Esophagus (tissue), 2 donors: ENCODE results near the gene EIF4E2. TPM values are rescaled to one million over a fixed set of nuclear protein-coding genes. Genes with fewer than 3 reads are reported as not detected.
A peak's percentile ranks its signal among the peaks of the same experiment; 100 is the strongest.

Source experiments
- H3K27ac ChIP-seq, 2 donors: one replicate each; pipeline ENCODE4 v1.5.1; 2013; ENCODE audit warnings: low read depth in 2 of 2, mild to moderate bottlenecking in 2 of 2, inconsistent platforms in 1 of 2, low read length in 1 of 2, moderate library complexity in 1 of 2
- H3K27me3 ChIP-seq, 2 donors: one replicate each; pipeline ENCODE4 v1.6.1; 2013; ENCODE audit warnings: low read length in 2 of 2, control low read depth in 1 of 2, mild to moderate bottlenecking in 1 of 2; ENCODE audit not compliant: insufficient read depth in 2 of 2, control insufficient read depth in 1 of 2
- H3K36me3 ChIP-seq, 2 donors: one replicate each; pipeline ENCODE4 v1.6.1; 2013; ENCODE audit warnings: low read length in 1 of 2; ENCODE audit not compliant: control insufficient read depth in 2 of 2, insufficient read depth in 2 of 2
- H3K4me1 ChIP-seq, 2 donors: one replicate each; pipeline ENCODE4 v1.6.1; 2013; ENCODE audit warnings: low read length in 1 of 2; ENCODE audit not compliant: control insufficient read depth in 2 of 2, insufficient read depth in 2 of 2
- H3K4me3 ChIP-seq, 2 donors: one replicate each; pipeline ENCODE4 v1.5.1; 2013; ENCODE audit warnings: low read length in 2 of 2, mild to moderate bottlenecking in 2 of 2, low read depth in 1 of 2, moderate library complexity in 1 of 2
- H3K9me3 ChIP-seq, 2 donors: one replicate each; pipeline ENCODE4 v1.6.1; 2013; ENCODE audit warnings: mild to moderate bottlenecking in 2 of 2, low read depth in 1 of 2, low read length in 1 of 2, moderate library complexity in 1 of 2; ENCODE audit not compliant: control insufficient read depth in 2 of 2, insufficient read depth in 1 of 2
- WGBS, 2 donors: extraction: QIAGEN DNeasy Blood & Tissue Kit; methylation state at CpG; one replicate each; pipeline ENCODE4 v1.1.7; 2013; 5-methylcytosine and 5-hydroxymethylcytosine counted together
- polyA plus RNA-seq, 2 donors: library from polyadenylated mRNA; stranded (reverse); fragments of 200-250 nt; gene quantifications; one replicate each; pipeline ENCODE4 v1.2.3, GENCODE V29; 2013
- donor health status: healthy with polysubstance abuse.
- donor health status: Bipolar disorder and iron deficiency.

The EIF4E2 gene
- polyA plus RNA-seq, 2 donors: 45.9 to 56.7 TPM

DNA sequence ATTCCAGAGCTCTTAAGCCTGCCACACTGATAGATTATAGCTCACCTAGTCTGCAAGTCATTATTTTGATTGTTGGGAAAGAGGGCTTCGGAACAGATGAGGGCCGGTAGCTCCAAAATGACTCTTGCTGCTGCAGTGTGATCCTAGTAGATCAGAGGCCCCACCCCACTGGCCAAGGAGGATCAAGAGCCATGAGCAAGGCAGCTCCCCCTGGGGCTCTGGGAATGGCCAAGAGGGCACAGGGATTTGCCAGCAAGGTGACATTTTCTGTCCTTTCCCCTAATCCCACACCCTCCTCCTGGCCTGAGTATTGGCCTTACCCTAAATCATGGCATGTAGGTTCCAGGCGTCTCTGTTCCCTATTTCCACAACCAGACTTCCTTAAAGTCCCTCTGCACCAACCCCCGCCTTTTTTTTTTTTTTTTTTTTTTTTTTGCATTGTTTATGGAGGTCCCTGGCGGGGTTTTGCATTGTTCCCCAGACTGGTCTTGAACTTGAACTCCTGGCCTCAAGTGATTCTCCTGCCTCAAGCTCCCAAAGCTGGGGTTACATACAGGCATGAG lies 36.5 kb downstream of the EIF4E2 start:
- H3K4me3 ChIP-seq: no peak overlapping the region
- no peaks in the 10 kb centered on the region for H3K27me3 ChIP-seq
- H3K36me3 ChIP-seq: peaks cover 2 to 5% of the 10 kb centered on the region in 2 donors
- no peak overlapping the region for H3K27ac ChIP-seq
- peaks cover 2 to 6% of the 10 kb centered on the region in 2 donors for H3K4me1 ChIP-seq
- H3K9me3 ChIP-seq: no peaks in the 10 kb centered on the region
- WGBS, 2 donors: 84 to 91% methylated on average over 5 of the region's 5 CpGs

DNA sequence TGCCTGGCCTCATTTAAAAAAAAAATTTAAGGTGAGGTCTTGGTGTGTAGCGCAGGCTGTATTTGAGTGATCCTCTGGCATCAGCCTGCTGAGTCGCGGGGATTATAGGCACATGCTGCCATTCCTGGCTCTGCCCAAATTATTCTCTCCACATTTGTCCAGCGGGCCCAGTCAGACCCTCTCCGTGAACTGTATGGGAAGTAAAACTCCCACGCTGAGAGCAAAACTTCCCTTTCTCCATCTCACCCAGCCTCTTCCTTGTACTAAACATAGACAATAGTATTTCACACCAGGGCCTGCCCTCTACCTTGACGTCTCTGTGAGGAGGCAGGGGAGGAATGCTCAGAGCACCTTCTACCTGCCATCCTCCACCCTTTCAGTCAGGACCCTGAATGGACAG lies 37.0 kb downstream of the EIF4E2 start:
- Histone ChIP-seq H3K27me3 (no peaks in the 10 kb centered on the region), H3K4me1 (peaks cover 2 to 7% of the 10 kb centered on the region in 2 donors), H3K4me3 (no peak overlapping the region), H3K36me3 (peaks cover 2 to 5% of the 10 kb centered on the region in 2 donors), H3K9me3 (no peaks in the 10 kb centered on the region), H3K27ac (no peak overlapping the region)
- 72 to 75% methylated on average over 7 of the region's 7 CpGs for WGBS, 2 donors

DNA sequence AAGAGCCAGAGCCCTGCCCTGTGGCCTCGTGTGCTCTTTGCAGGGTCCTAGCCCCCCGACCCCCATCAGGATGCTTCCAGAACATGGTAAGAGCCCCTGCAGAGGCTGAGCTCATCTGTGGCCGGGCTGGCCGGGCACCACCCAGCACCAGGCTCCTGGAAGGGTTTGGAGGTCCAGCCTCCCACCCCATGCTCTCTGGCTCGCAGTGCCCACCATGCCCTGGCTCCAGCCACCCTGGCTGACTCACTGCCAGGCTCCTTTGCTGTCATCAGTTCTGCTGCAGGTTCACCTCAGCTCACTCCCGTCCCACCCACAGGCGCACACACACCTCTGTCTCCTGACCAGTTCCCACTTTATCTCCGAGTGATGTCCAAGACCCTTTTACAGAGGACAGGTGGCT lies 37.5 kb downstream of the EIF4E2 start:
- 85 to 89% methylated on average over 8 of the region's 8 CpGs for WGBS, 2 donors
- Histone ChIP-seq H3K27me3 (no peaks in the 10 kb centered on the region), H3K4me3 (no peak overlapping the region), H3K9me3 (no peaks in the 10 kb centered on the region), H3K4me1 (peaks cover 2 to 11% of the 10 kb centered on the region in 2 donors), H3K36me3 (peaks cover 2 to 5% of the 10 kb centered on the region in 2 donors), H3K27ac (no peak overlapping the region)

DNA sequence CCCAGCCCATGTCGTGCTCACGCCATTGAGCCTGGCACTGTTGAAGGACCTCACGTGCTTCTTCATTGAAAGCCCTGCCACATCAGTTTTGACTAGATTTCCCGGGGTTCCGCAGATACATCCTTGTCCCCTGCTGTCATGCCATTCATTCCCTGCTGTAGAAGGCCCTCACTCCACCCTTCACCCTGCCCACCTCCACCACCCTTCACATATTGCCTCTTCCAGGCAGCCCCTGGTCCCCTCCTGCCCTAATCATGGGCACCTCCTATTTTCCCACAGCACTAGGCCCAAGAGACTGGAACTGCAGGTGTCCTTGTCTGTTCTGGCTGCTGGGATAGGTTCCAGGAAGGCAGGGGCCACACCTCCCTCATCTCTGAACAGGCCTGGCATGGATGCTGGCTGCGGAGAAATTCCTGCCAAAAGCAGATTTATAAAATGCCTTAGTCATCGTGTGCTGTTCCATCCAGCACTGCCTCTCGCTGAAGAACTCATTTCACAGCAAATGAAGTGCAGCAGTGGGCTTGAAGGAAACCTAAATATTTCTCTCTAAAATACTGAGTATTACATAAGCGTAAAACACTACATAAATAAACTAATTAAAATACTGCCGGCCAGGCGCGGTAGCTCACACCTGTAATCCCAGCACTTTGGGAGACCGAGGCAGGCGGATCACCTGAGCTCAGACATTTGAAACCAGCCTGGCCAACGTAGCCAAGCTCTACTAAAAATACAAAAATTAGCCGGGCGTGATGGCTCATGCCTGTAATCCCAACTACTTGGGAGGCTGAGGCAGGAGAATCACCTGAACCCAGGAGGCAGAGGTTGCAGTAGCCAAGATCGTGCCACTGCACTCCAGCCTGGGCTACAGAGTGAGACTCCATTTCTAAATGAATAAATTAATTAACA lies 38.4 kb downstream of the EIF4E2 start:
- no peaks in the 10 kb centered on the region for H3K9me3 ChIP-seq
- H3K36me3 ChIP-seq: peaks cover 2 to 5% of the 10 kb centered on the region in 2 donors
- H3K27me3 ChIP-seq: no peaks in the 10 kb centered on the region
- no peak overlapping the region for H3K4me3 ChIP-seq
- H3K4me1 ChIP-seq: peaks cover 4 to 16% of the 10 kb centered on the region in 2 donors
- WGBS, 2 donors: 48 to 53% methylated on average over 18 of the region's 18 CpGs
- peak overlapping the region; percentile 61 to 71 for H3K27ac ChIP-seq

DNA sequence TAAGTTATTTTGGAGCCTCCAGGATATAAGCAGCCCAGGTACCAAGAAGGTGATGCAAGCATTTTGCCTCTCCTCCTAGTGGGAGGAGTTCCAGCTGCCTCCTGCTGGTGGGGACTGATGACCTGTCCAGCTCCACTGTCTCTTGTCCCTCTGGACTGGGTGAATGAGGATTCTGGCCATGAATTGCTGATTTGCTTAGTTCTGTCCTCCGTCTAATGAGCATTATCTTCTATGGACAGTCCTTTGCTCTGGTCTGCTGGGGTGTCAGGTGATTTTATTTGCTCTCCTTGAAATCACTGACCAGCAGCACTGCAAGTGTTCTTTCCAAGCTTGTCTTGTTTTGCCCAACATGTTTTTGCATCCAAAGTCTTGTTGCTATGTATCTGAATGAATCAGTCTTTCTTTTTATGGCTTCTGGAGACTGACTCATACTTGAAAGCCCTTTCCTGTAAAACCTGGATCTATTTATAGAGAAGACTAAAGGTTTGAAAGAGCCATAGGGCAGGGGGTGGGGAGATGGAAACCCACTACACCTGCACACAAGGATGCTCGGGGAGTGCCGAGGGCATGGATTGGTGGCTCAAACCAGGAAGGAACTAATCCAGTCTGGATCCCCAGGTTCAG lies 42.4 kb downstream of the EIF4E2 start:
- H3K27ac ChIP-seq: peak overlapping the region; percentile 50 to 64
- H3K9me3 ChIP-seq: no peaks in the 10 kb centered on the region
- 46 to 56% methylated on average over 3 of the region's 3 CpGs for WGBS, 2 donors
- no peaks in the 10 kb centered on the region for H3K36me3 ChIP-seq
- peaks cover 4 to 16% of the 10 kb centered on the region in 2 donors for H3K4me1 ChIP-seq
- no peak overlapping the region for H3K4me3 ChIP-seq
- no peaks in the 10 kb centered on the region for H3K27me3 ChIP-seq

DNA sequence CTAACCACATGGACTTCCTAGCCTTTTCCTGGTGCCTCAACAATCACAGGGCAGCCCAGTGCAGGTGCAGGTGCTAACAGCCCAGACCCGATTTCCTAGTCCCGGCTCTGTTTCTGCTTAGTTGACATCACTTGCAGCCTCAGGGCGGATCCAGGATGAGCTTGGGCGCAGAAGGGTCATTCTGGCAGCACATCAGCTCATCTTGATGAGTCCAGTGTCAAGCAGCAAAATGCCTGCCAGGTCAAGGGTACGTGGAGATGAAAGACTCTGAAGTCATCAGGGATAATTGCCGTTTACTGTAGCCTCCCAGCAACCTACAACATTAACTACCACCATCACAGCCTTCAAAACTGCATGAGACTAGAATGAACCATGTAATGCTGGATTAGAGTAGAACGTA lies 43.5 kb downstream of the EIF4E2 start:
- H3K36me3 ChIP-seq: no peaks in the 10 kb centered on the region
- no peaks in the 10 kb centered on the region for H3K27me3 ChIP-seq
- no peak overlapping the region for H3K27ac ChIP-seq
- H3K4me1 ChIP-seq: peaks cover 2 to 10% of the 10 kb centered on the region in 2 donors
- WGBS, 2 donors: 67 to 79% methylated on average over 7 of the region's 7 CpGs
- no peak overlapping the region for H3K4me3 ChIP-seq
- no peaks in the 10 kb centered on the region for H3K9me3 ChIP-seq

DNA sequence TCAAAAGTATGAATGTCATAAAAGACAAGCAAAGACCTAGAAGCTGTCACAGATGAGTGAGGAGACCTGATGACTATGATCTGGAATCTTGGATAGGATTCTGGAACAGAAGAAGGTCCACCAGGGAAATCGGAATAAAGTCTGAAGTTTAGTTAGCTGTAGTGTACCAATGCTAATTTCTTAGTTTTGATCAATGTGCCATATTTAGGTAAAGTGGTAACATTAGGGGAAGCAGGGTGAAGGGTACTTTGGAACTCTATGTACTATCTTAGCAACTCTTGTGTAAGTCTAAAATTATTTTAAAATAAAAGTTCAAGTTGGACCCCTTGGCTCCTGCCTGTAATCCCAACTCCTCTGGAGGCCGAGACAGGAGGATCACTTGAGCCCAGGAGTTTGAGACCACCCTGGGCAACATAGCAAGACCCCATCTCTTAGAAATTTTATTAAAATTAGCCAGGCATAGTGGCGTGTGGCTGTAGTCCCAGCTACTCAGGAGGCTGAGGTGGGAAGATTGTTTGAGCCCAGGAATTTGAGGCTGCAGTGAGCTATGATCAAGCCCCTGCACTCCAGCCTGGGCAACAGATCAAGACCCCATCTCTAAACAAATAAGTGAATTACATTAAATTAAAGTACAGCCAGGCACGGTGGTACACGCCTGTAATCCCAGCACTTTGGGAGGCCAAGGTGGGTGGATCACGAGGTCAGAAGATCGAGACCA lies 47.0 kb downstream of the EIF4E2 start:
- 80 to 93% methylated on average over 7 of the region's 7 CpGs for WGBS, 2 donors

DNA sequence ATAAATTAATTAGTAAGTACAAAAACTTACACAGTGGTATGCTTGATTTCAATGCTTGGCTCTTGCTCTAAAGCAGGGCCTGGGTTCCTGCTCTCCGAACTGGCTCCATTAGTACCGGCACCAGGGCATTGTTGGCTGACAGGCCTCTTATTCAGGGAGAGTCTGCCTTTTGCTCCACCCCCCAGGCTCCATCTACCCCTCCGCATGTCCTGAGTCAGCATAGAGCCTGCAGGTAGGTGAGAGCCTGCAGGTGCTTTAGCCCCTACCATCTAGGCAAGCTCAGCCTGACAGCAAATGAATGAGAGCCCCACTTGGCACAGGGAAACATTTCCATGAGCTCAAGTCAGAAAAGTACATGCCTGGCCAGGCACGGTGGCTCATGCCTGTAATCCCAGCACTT lies 47.8 kb downstream of the EIF4E2 start:
- 62 to 73% methylated on average over 4 of the region's 4 CpGs for WGBS, 2 donors
- H3K9me3 ChIP-seq: no peaks in the 10 kb centered on the region
- no peaks in the 10 kb centered on the region for H3K36me3 ChIP-seq
- no peak overlapping the region for H3K27ac ChIP-seq
- no peaks in the 10 kb centered on the region for H3K27me3 ChIP-seq
- peaks cover 0 to 3% of the 10 kb centered on the region in 2 donors for H3K4me1 ChIP-seq
- no peak overlapping the region for H3K4me3 ChIP-seq

More for the DNA sequence above, 47.0 kb downstream of the EIF4E2 start:
- Histone ChIP-seq H3K36me3 (no peaks in the 10 kb centered on the region), H3K9me3 (no peaks in the 10 kb centered on the region), H3K4me1 (peaks cover 2 to 9% of the 10 kb centered on the region in 2 donors), H3K27ac (no peak overlapping the region), H3K4me3 (no peak overlapping the region), H3K27me3 (no peaks in the 10 kb centered on the region)

DNA sequence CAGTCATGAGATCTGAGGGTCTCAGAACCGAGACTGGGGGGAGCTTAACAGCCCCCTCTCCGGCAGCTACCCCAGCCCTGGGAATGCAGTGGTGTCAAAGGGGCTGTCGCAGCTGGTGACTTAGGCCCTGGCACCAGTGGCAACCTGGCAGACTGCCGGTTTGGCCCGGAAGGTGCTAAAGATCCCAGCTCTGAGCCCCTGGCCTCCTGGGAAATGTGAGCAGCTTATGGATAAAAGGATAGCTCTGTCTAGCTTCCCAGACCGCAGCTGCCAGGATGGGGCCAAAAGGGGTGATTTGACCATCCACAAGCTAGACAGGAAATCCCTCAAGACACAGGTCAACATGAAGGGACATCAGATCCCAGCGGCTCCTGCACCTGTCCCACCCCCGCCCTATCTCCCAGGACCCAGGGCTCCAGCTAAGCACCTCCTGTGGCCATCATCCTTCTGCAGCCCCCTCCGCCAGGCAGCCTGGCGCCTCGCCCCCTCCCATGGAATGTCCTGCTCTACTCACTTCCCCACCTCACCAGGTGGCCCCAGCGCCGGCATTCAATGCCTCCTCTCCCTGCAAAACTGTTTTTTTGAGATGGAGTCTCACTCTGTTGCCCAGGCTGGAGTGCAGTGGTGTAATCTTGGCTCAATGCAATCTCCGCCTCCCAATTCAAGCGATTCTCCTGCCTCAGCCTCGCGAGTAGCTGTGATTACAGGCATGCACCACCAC lies 49.7 kb downstream of the EIF4E2 start:
- WGBS, 2 donors: 88% methylated on average over 17 of the region's 17 CpGs
- no peaks in the 10 kb centered on the region for H3K27me3 ChIP-seq
- no peaks in the 10 kb centered on the region for H3K36me3 ChIP-seq
- no peaks in the 10 kb centered on the region for H3K9me3 ChIP-seq
- no peak overlapping the region for H3K4me3 ChIP-seq
- H3K4me1 ChIP-seq: no peaks in the 10 kb centered on the region
- H3K27ac ChIP-seq: no peak overlapping the region
